IPS DF 4.7 (cell line): Measurements from ENCODE around the gene PNCK.

ENCODE experiments used
- DNase-seq: peaks from one replicate; pipeline ENCODE4 v3.0.0-alpha.2; 2013; ENCODE audit warnings: low spot score; ENCODE audit errors: extremely low read depth

PNCK gene

GRCh38 chrX:153642051-153642654 is 31.5 kb downstream of the PNCK start:
- no peak for DNase-seq

GRCh38 chrX:153641627-153642026 is 32.0 kb downstream of the PNCK start:
- no peak for DNase-seq

GRCh38 chrX:153640736-153641575 is 32.7 kb downstream of the PNCK start:
- no peak for DNase-seq

DNA sequence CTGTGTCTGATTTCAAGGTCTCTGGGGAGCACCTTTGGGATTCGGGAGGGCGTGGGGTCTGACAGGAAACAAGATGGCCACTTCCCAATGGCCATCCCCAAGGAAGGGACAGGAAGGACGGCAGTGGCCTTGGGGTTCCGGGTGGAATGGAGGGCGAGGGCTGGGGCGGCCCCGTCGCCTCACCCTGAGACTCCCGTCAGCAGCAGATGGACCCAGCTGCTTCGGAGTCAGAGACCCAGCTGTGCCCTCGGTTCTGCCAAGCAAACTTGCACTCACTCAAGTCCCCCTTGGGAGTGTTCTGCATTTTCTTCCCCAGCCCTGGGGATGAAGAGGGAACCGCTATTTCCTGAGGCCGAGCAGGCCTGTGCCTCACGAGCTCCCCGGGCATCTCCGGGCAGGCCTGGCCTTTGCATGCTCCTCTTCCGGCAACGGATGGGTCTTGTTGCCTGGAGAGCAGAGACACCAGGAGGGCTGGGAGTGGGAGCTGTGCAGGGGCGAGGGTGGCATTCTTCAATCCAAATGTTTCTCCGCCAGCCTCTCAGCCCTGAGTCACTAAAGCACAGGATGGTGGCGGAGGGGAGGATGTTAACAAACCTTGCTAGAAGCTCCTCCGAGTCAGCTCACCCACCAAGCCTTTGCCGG is 33.4 kb downstream of the PNCK start:
- no peak for DNase-seq

DNA sequence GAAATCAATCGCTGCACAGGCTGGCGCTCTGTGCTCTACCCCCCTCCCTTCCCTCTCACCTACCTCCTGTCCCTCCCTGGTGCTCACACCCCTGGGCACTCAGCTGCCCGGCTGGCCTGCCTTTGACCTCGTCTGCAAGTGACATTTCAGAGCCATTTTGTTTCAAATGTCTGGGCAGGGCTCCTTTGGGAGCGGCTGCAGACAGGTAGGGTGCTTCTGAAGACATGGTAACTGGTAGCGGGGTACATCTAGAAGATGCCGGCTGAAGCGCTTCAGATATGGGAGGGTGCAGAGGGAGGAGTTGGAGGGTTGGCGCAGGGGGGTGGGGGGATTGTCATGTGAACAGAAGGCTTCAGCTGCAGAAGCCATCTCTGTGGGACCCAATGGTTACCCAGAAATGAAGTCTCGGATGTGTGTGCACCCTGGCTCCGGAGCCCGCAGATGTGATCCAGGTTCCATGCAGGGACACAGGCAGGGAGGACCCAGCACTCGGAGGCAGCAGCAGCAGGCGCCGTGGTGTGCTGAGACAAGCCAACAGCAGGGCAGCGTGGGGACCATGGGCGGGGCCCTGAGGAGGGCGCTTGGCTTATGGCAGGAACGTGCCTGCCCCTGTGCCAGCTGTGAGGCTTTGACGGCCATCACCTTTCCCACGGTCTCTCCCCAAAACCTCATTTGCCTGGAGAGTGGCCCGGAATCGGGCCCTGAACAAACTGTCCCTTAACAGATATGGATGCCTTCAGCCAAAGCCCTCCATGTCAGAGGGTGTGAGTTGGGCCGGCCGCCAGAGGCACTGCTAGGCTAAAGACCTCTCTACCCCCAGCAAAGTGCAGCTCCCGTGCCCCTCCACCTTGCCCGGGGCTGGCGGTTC is 34.2 kb downstream of the PNCK start:
- DNase-seq = no peak

DNA sequence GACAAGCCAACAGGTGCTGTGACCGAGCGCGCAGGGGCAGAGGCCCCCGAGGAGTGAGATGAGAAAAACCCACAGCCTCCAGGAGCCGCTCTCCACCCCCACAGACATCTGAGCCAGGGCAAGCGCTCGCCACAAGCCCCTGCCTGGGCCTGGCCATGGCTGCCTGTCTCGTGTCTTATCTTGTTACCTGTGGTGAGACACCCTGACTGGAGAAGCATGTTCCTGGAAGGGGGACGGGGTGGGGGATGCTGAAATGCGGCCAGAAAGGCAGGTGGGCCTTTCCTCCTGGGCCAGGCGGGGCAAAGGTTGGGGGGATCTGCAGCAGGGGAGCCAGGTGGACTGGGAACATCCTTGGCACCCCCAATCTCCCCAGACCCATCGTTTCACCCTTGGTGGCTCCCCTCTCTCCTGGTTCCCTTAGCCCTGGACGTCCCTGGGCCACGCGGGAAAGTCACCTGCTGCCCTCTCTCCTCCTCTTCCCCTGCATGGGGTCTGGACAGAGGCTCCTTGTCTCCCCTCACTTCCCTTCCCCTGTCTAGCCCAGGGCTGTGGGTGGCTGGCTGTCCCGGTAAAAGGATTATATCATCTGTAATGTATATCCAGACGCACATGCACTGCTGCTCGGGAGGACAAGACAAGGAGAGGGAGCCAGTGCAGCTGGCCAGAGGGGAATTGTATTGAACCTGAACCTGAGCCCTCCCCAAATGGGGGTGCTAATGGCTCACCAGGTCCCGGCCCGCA is 35.0 kb downstream of the PNCK start:
- no peak for DNase-seq

- no peak for DNase-seq
These were observed 35.6 kb downstream of the PNCK start for GRCh38 chrX:153638041-153638371.

GRCh38 chrX:153637121-153638040 is 36.2 kb downstream of the PNCK start:
- no peak for DNase-seq

DNA sequence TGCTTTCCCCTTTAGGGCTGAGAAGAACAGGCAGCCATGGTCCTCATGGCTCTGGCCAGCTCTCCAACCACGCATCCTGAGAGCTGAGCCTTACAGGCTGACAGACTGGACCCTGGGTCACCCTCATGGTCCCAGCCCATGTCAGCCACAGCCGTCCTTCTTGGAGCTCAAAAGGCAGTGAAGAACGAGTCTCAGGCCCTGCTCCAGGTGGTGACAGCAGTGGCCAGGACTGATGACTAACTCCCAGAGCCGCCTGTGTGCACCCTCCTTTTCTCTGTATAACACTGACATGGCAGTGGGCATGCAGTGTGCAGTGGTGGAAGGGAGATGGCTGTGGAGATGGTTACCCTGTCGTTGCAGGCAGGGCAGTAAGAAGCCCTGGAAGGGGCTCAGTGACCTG is 36.9 kb downstream of the PNCK start:
- DNase-seq = no peak

DNA sequence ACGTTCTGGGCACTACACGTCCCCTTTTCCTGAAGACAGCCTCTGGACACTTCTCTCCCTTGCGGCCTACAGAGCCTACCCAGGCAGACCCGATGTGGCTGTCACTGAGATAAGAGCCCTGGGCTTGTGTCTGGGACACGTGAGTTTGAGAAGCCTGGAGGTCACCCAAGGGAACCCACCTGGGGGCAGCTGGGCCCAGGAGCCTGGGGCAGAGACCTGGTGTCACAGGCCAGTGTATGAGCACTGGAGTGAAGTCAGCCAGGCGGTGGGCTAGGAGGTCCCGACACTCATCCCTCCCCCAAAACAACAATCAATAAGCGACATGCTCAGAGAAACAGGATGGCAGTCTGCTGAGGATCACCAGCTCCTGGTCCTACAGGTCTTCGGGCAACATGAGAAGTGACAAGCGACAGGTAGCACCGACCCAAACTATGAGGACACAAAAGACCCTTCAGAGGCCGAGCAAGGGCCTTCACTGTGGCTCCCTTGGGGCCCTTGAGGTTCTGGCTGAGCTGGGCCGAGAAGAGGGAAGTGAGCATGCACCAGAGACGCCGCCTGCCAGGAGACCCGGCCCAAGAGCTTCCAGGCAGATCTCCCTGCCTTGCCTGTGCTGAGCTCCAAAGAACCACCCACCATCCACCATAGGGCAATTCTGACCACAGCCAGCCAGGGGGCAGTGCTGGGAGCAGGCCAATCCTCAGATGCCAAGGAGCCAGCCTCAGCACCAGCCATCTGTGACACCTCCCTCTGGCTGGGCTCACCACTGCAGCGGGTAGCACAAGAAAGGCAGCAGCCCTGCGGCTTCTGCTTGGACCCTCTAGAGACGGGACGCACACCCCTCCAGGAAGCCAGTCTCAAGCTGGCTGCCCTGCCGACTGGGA is 37.6 kb downstream of the PNCK start:
- no peak for DNase-seq

DNA sequence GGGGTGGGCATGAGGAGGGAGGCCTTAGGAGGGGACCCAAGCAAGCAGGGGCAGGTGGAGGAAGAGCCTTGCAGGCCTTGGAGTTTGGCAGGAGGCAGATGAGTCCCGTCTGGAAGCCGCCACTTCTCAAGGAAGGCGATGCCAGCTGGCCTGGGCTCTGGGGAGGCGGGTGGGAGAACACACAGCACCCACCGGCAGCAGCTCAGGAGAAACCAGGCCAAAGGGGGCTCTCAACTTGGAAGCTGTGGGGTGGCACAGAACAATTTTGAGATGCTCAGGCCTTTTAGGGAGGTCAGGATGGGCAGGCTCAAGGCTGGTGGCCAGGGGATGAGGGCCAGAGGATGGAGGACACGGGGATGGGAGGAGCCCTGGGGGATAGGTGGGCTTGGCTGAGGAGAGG is 38.2 kb downstream of the PNCK start:
- DNase-seq = no peak

DNA sequence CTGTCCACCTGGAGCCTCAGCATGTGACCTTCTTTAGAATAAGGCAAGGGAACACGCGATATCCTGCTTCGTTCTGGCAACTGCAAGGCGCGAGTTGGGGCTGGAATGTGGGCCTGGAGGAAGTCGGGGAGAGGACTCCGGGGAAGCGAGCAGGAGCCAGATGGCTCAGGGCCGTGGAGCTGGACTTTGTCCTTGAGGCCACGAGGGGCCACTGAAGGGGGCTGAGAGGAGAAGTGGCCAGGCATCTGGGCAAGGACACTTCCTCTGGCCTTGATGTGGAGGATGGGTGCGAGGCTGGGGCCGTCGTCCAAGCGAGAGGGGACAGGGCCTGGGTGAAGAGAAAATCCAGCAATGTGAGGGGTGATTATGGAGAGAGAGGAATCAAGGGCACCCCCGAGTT is 38.8 kb downstream of the PNCK start:
- DNase-seq = no peak

DNA sequence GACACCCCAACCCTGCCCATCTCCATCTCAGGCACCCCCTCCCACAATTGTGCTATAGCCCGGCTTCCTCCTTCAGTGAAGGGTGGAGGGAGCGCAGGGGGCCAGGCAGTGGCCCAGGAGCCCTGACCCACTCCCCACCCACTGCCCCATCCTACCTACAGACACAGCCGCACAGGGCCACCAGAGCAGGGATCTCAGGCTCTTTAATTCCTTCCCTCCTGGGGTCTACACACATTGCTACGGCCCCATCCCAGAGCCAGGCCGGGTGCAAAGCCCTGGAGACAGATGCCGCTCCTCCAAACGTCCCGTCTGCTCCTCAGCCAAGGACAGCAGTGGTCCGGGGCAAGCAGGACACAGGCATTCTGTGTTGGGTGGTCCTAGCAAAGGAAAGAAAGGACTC is 39.4 kb downstream of the PNCK start:
- DNase-seq = no peak

GRCh38 chrX:153633607-153634180 is 39.9 kb downstream of the PNCK start:
- no peak for DNase-seq

DNA sequence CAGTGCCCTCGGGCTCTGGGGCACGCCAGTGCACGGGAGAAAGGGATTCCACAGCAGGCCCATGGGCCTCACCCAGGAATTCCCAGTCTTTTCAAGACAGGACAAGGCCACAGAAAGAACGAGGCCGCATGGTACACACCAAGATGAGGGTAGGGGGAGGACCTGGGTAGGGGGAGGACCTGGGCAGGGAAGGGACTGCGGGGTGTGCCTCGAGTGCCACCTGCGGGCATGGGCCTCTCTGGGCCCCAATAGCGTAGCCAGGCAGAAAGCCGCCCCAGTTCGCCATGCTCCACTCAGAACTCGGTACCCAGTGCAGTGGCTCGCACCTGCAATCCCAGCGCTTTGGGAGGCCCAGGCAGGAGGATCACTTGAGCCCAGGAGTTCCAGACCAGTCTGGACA is 40.6 kb downstream of the PNCK start:
- no peak for DNase-seq

- DNase-seq = no peak
These were observed 41.0 kb downstream of the PNCK start for GRCh38 chrX:153632595-153632946.

DNA sequence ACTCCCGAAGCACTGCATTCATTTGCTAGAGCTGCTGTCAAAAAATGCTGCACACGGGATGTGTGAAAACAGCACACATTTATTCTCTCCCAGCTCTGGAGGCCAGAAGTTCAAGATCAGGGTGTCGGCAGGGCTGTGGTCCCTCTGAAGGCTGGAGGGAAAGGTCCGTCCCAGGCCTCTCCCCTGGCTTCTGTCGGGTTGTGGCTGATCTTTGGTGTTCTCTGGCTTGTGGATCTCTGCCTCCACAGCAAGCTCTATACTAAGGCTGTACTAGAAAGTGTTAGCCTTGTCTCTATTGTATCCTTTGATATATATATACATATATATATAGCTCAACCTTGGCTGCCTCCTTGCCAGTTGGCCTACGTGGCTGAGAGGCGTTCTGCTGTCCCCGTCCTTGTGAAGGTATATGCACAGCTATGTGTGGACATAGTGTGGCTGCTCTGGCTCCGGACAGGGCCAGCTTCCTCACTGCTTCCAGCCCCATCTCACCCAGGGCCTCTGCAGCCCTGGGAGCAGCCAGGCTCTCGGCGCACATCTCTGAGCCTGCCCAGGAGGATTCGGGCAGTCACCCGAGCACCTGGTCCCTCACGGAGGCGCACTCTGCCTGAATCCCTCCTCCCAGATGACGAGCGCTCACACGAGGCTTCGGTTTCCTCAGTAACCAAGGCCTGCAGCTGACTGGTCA is 41.6 kb downstream of the PNCK start:
- DNase-seq = no peak

GRCh38 chrX:153631346-153631745 is 42.3 kb downstream of the PNCK start:
- DNase-seq = no peak
